Measurements from ENCODE around the gene LARGE1. TPM values are rescaled to one million over a fixed set of nuclear protein-coding genes. Genes with fewer than 3 reads are reported as not detected.

Gene LARGE1
- total and polyA plus RNA-seq, 2 experiments from 2014 or later = 1.5 to 12.8 TPM

GRCh38 chr22:33883961-33884808 is 36.1 kb downstream of the LARGE1 start:
- TF ChIP-seq EZH2 (IDR thresholded peaks at IDR 0.05; ENCODE audit: insufficient read depth, poor library complexity, severe bottlenecking) = no peak
- in situ Hi-C loops (cut with MboI) = no loop called here
- Histone ChIP-seq H3K27me3 (replicated peaks; ENCODE audit: insufficient read depth) (no peaks in the 10 kb centered on the region), H3K9me2 (ENCODE audit: insufficient read depth) (no peaks in the 10 kb centered on the region), H3K4me1 (ENCODE audit: insufficient read depth) (no peaks in the 10 kb centered on the region), H3F3A (ENCODE audit: insufficient read depth) (no peaks in the 10 kb centered on the region), H3K4me3 (no peak overlapping the region), H2AFZ (no peak overlapping the region), H3K27ac (no peak overlapping the region), H3K79me2 (ENCODE audit: insufficient read depth) (peaks cover 33% of the 10 kb centered on the region; the same call in 1 of the 2 replicates), H3K4me2 (ENCODE audit: unreplicated experiment) (no peak overlapping the region), H3K9ac (no peak overlapping the region), H3K9me3 (ENCODE audit: low read depth) (no peaks in the 10 kb centered on the region), H3K36me3 (ENCODE audit: low read depth) (no peaks in the 10 kb centered on the region), H4K20me1 (ENCODE audit: insufficient read depth) (no peaks in the 10 kb centered on the region)
- 96 to 97% methylated on average over 19 of the region's 19 CpGs for WGBS, 2 experiments (ENCODE audit: low coverage in 1 of 2, low lambda C conversion rate in 2 of 2, missing lambda C conversion rate in 2 of 2)
- no peak for DNase-seq

- no peak overlapping the region for H3K27ac ChIP-seq
- H3K9me2 ChIP-seq (ENCODE audit: insufficient read depth) = no peaks in the 10 kb centered on the region
- H3K9me3 ChIP-seq (ENCODE audit: low read depth) = no peaks in the 10 kb centered on the region
- H3K4me3 ChIP-seq = no peak overlapping the region
- no peak overlapping the region for H3K4me2 ChIP-seq (ENCODE audit: unreplicated experiment)
- H3K27me3 ChIP-seq (replicated peaks; ENCODE audit: insufficient read depth) = no peaks in the 10 kb centered on the region
- no peak overlapping the region for H3K9ac ChIP-seq
- no peaks in the 10 kb centered on the region for H3F3A ChIP-seq (ENCODE audit: insufficient read depth)
- no peak for DNase-seq
- no peak for TF ChIP-seq EZH2phosphoT487 (IDR thresholded peaks at IDR 0.05; ENCODE audit: insufficient read depth, low read depth)
- TF ChIP-seq EZH2 (IDR thresholded peaks at IDR 0.05; ENCODE audit: insufficient read depth, poor library complexity, severe bottlenecking) = no peak
- in situ Hi-C loops (cut with MboI) = no loop called here
- H3K79me2 ChIP-seq (ENCODE audit: insufficient read depth) = peaks cover 31% of the 10 kb centered on the region; the same call in 1 of the 2 replicates
- no peaks in the 10 kb centered on the region for H3K4me1 ChIP-seq (ENCODE audit: insufficient read depth)
- no peaks in the 10 kb centered on the region for H3K36me3 ChIP-seq (ENCODE audit: low read depth)
- no peaks in the 10 kb centered on the region for H4K20me1 ChIP-seq (ENCODE audit: insufficient read depth)
- 91 to 93% methylated on average over 6 of the region's 6 CpGs for WGBS, 2 experiments (ENCODE audit: low coverage in 1 of 2, low lambda C conversion rate in 2 of 2, missing lambda C conversion rate in 2 of 2)
- H2AFZ ChIP-seq = no peak overlapping the region
These were observed 36.7 kb downstream of the LARGE1 start for GRCh38 chr22:33883561-33883960.

- no peak for DNase-seq
- Histone ChIP-seq H3K9ac (no peak overlapping the region), H4K20me1 (ENCODE audit: insufficient read depth) (no peaks in the 10 kb centered on the region), H3K9me3 (ENCODE audit: low read depth) (no peaks in the 10 kb centered on the region), H3K4me3 (no peak overlapping the region), H3K27me3 (replicated peaks; ENCODE audit: insufficient read depth) (no peaks in the 10 kb centered on the region), H3K4me2 (ENCODE audit: unreplicated experiment) (no peak overlapping the region), H3K9me2 (ENCODE audit: insufficient read depth) (no peaks in the 10 kb centered on the region), H3K79me2 (ENCODE audit: insufficient read depth) (peaks cover 31% of the 10 kb centered on the region; the same call in 1 of the 2 replicates), H3F3A (ENCODE audit: insufficient read depth) (no peaks in the 10 kb centered on the region), H3K36me3 (ENCODE audit: low read depth) (no peaks in the 10 kb centered on the region), H2AFZ (no peak overlapping the region), H3K27ac (no peak overlapping the region), H3K4me1 (ENCODE audit: insufficient read depth) (no peaks in the 10 kb centered on the region)
- in situ Hi-C loops (cut with MboI) = no loop called here
- TF ChIP-seq EZH2 (IDR thresholded peaks at IDR 0.05; ENCODE audit: insufficient read depth, poor library complexity, severe bottlenecking) (no peak), EZH2phosphoT487 (IDR thresholded peaks at IDR 0.05; ENCODE audit: insufficient read depth, low read depth) (no peak)
- 93 to 99% methylated on average over 6 of the region's 6 CpGs for WGBS, 2 experiments (ENCODE audit: low coverage in 1 of 2, low lambda C conversion rate in 2 of 2, missing lambda C conversion rate in 2 of 2)
These were observed 37.3 kb downstream of the LARGE1 start for GRCh38 chr22:33882991-33883390.

- in situ Hi-C loops (cut with MboI) = no loop called here
- Histone ChIP-seq H2AFZ (no peak overlapping the region), H3K9ac (no peak overlapping the region), H4K20me1 (ENCODE audit: insufficient read depth) (no peaks in the 10 kb centered on the region), H3K4me2 (ENCODE audit: unreplicated experiment) (no peak overlapping the region), H3K27me3 (replicated peaks; ENCODE audit: insufficient read depth) (no peaks in the 10 kb centered on the region), H3K9me2 (ENCODE audit: insufficient read depth) (no peaks in the 10 kb centered on the region), H3K4me3 (no peak overlapping the region), H3K27ac (no peak overlapping the region), H3K79me2 (ENCODE audit: insufficient read depth) (peaks cover 31% of the 10 kb centered on the region; the same call in 1 of the 2 replicates), H3K9me3 (ENCODE audit: low read depth) (no peaks in the 10 kb centered on the region), H3F3A (ENCODE audit: insufficient read depth) (no peaks in the 10 kb centered on the region), H3K4me1 (ENCODE audit: insufficient read depth) (no peaks in the 10 kb centered on the region), H3K36me3 (ENCODE audit: low read depth) (no peaks in the 10 kb centered on the region)
- 46 to 47% methylated on average over 11 of the region's 11 CpGs for WGBS, 2 experiments (ENCODE audit: low coverage in 1 of 2, low lambda C conversion rate in 2 of 2, missing lambda C conversion rate in 2 of 2)
- TF ChIP-seq EZH2 (IDR thresholded peaks at IDR 0.05; ENCODE audit: insufficient read depth, poor library complexity, severe bottlenecking) (no peak), EZH2phosphoT487 (IDR thresholded peaks at IDR 0.05; ENCODE audit: insufficient read depth, low read depth) (no peak)
- peak; percentile 14 for DNase-seq
These were observed 39.3 kb downstream of the LARGE1 start for GRCh38 chr22:33880986-33881385.

Measured in GM23248 (cell line).